NCI-H146 (cell line): ENCODE data around the gene ING1.
"Not testable (repeated sequence)": the region's sequence is repeated elsewhere in the genome, so short reads cannot be mapped to it uniquely, and the experiment has no call there.

ENCODE experiments used
- DNase-seq: peaks from one replicate; lab custom pipeline; 2025; lab: John Stamatoyannopoulos, UW

ING1 gene

GRCh38 chr13:110715395-110716246 lies 2.1 kb downstream of the ING1 start:
- peak; percentile 100 for DNase-seq

GRCh38 chr13:110716247-110716515 lies 2.7 kb downstream of the ING1 start:
- peak; percentile 33 for DNase-seq

GRCh38 chr13:110719036-110719710 lies 5.7 kb downstream of the ING1 start:
- no peak for DNase-seq

- no peak for DNase-seq
Observed at GRCh38 chr13:110722971-110723370, 9.5 kb downstream of the ING1 start.

GRCh38 chr13:110723598-110723997 lies 10.1 kb downstream of the ING1 start:
- no peak for DNase-seq

GRCh38 chr13:110726153-110726552 lies 12.7 kb downstream of the ING1 start:
- DNase-seq: not testable (repeated sequence)

GRCh38 chr13:110726726-110727125 lies 13.2 kb downstream of the ING1 start:
- DNase-seq: no peak

GRCh38 chr13:110731072-110731471 lies 17.6 kb downstream of the ING1 start:
- DNase-seq: no peak

- no peak for DNase-seq
Observed at GRCh38 chr13:110734561-110734960, 21.1 kb downstream of the ING1 start.

GRCh38 chr13:110737555-110737954 lies 24.1 kb downstream of the ING1 start:
- DNase-seq: no peak

GRCh38 chr13:110743687-110744086 lies 30.2 kb downstream of the ING1 start:
- no peak for DNase-seq

- no peak for DNase-seq
Observed at GRCh38 chr13:110746438-110746837, 32.9 kb downstream of the ING1 start.

GRCh38 chr13:110748271-110748670 lies 34.8 kb downstream of the ING1 start:
- DNase-seq: no peak

GRCh38 chr13:110756219-110756631 lies 42.7 kb downstream of the ING1 start:
- no peak for DNase-seq

- no peak for DNase-seq
Observed at GRCh38 chr13:110757296-110757695, 43.8 kb downstream of the ING1 start.

- DNase-seq: no peak
Observed at GRCh38 chr13:110758195-110758805, 44.8 kb downstream of the ING1 start.

- DNase-seq: no peak
Observed at GRCh38 chr13:110759710-110760109, 46.2 kb downstream of the ING1 start.

GRCh38 chr13:110760611-110761010 lies 47.1 kb downstream of the ING1 start:
- no peak for DNase-seq

GRCh38 chr13:110766671-110767430 lies 53.4 kb downstream of the ING1 start:
- no peak for DNase-seq

GRCh38 chr13:110767476-110767875 lies 54.0 kb downstream of the ING1 start:
- DNase-seq: no peak

- no peak for DNase-seq
Observed at GRCh38 chr13:110769097-110769496, 55.6 kb downstream of the ING1 start.

- DNase-seq: no peak
Observed at GRCh38 chr13:110770678-110771077, 57.2 kb downstream of the ING1 start.
